GM08714 (cell line): Measurements from ENCODE around the gene ETS2.

ENCODE experiments used
- H3K4me3 ChIP-seq: fragments of 200-500 bp; sonication (Bioruptor generic); 2 replicates; pipeline ENCODE4 v1.5.1; 2014; ENCODE audit warnings: mild to moderate bottlenecking, low read length, inconsistent platforms
- ZNF274 ChIP-seq: IDR thresholded peaks from 2 replicates; pipeline ENCODE4 v1.6.1; 2012; ENCODE audit warnings: mild to moderate bottlenecking, low read depth, low read length

Gene ETS2

GRCh38 chr21:38813143-38813542, 7.4 kb downstream of the ETS2 start:
- no peak for TF ChIP-seq ZNF274
- no peak overlapping the region for H3K4me3 ChIP-seq

- H3K4me3 ChIP-seq: no peak overlapping the region
- TF ChIP-seq ZNF274: no peak
These were observed 7.8 kb downstream of the ETS2 start for GRCh38 chr21:38813547-38813946.

- H3K4me3 ChIP-seq: no peak overlapping the region
- no peak for TF ChIP-seq ZNF274
These were observed 8.7 kb downstream of the ETS2 start for GRCh38 chr21:38814126-38815059.

GRCh38 chr21:38815060-38815405, 9.3 kb downstream of the ETS2 start:
- no peak overlapping the region for H3K4me3 ChIP-seq
- no peak for TF ChIP-seq ZNF274

GRCh38 chr21:38816400-38816977, 10.8 kb downstream of the ETS2 start:
- TF ChIP-seq ZNF274: no peak
- H3K4me3 ChIP-seq: no peak overlapping the region

- no peak for TF ChIP-seq ZNF274
These were observed 11.9 kb downstream of the ETS2 start for GRCh38 chr21:38817371-38818324.

GRCh38 chr21:38818325-38818723, 12.6 kb downstream of the ETS2 start:
- no peak overlapping the region for H3K4me3 ChIP-seq
- TF ChIP-seq ZNF274: no peak

More at GRCh38 chr21:38817371-38818324, 11.9 kb downstream of the ETS2 start:
- no peak overlapping the region for H3K4me3 ChIP-seq

GRCh38 chr21:38819051-38819718, 13.5 kb downstream of the ETS2 start:
- H3K4me3 ChIP-seq: no peak overlapping the region
- no peak for TF ChIP-seq ZNF274

- no peak for TF ChIP-seq ZNF274
- no peak overlapping the region for H3K4me3 ChIP-seq
These were observed 14.0 kb downstream of the ETS2 start for GRCh38 chr21:38819719-38820159.

- H3K4me3 ChIP-seq: no peak overlapping the region
- no peak for TF ChIP-seq ZNF274
These were observed 14.9 kb downstream of the ETS2 start for GRCh38 chr21:38820471-38821239.

- no peak for TF ChIP-seq ZNF274
- H3K4me3 ChIP-seq: no peak overlapping the region
These were observed 15.5 kb downstream of the ETS2 start for GRCh38 chr21:38821248-38821647.

GRCh38 chr21:38821959-38822682, 16.4 kb downstream of the ETS2 start:
- H3K4me3 ChIP-seq: no peak overlapping the region
- no peak for TF ChIP-seq ZNF274
